ENCODE data around the gene COBLL1. TPM values are rescaled to one million over a fixed set of nuclear protein-coding genes. Genes with fewer than 3 reads are reported as not detected.

Gene COBLL1
- total and polyA plus RNA-seq, 5 donors from 2014 or later: 0.49 to 1.3 TPM; not detected in 3

- Mint-ChIP-seq H3K9me3 (peaks cover 0 to 3% (median 1%) of the 10 kb centered on the region in 7 donors), H3K36me3 (no peaks in the 10 kb centered on the region), H3K27ac (no peak overlapping the region), H3K4me3 (no peak overlapping the region), H3K4me1 (no peaks in the 10 kb centered on the region), H3K27me3 (no peaks in the 10 kb centered on the region)
- no peak overlapping the region for H3K4me3 ChIP-seq (ENCODE audit: low read depth, low read length)
- DNase-seq (no peak), ATAC-seq (ENCODE audit: low read depth in 2 of 2) (no peak)
- no peaks in the 10 kb centered on the region for H3K9me3 ChIP-seq (ENCODE audit: control insufficient read depth in 2 of 2, low read length in 2 of 2)
- H3K36me3 ChIP-seq (ENCODE audit: control insufficient read depth, insufficient read depth, low read length): no peaks in the 10 kb centered on the region
- H3K27me3 ChIP-seq (ENCODE audit: control insufficient read depth, insufficient read depth, low read length): no peaks in the 10 kb centered on the region
- no peaks in the 10 kb centered on the region for H3K4me1 ChIP-seq (ENCODE audit: control insufficient read depth, insufficient read depth, low read length, poor library complexity, severe bottlenecking)
- no peak overlapping the region for H3K27ac ChIP-seq (ENCODE audit: insufficient read depth, low read length, poor library complexity, severe bottlenecking)
Observed at GRCh38 chr2:164690361-164690760, 151.3 kb downstream of the COBLL1 start.

GRCh38 chr2:164688896-164689419 lies 152.7 kb downstream of the COBLL1 start:
- Mint-ChIP-seq H3K4me3 (no peak overlapping the region), H3K4me1 (no peaks in the 10 kb centered on the region), H3K27me3 (no peaks in the 10 kb centered on the region), H3K36me3 (no peaks in the 10 kb centered on the region), H3K9me3 (peaks cover 0 to 5% (median 0%) of the 10 kb centered on the region in 7 donors), H3K27ac (no peak overlapping the region)
- DNase-seq (no peak), ATAC-seq (ENCODE audit: low read depth in 2 of 2) (no peak)
- Histone ChIP-seq H3K4me3 (ENCODE audit: low read depth, low read length) (no peak overlapping the region), H3K4me1 (ENCODE audit: control insufficient read depth, insufficient read depth, low read length, poor library complexity, severe bottlenecking) (no peaks in the 10 kb centered on the region), H3K27me3 (ENCODE audit: control insufficient read depth, insufficient read depth, low read length) (no peaks in the 10 kb centered on the region), H3K27ac (ENCODE audit: insufficient read depth, low read length, poor library complexity, severe bottlenecking) (no peak overlapping the region), H3K36me3 (ENCODE audit: control insufficient read depth, insufficient read depth, low read length) (no peaks in the 10 kb centered on the region), H3K9me3 (ENCODE audit: control insufficient read depth in 2 of 2, low read length in 2 of 2) (no peaks in the 10 kb centered on the region)

- H3K27ac Mint-ChIP-seq: no peak overlapping the region
- H3K4me1 Mint-ChIP-seq: no peaks in the 10 kb centered on the region
- Histone ChIP-seq H3K4me1 (ENCODE audit: control insufficient read depth, insufficient read depth, low read length, poor library complexity, severe bottlenecking) (no peaks in the 10 kb centered on the region), H3K27me3 (ENCODE audit: control insufficient read depth, insufficient read depth, low read length) (no peaks in the 10 kb centered on the region), H3K4me3 (ENCODE audit: low read depth, low read length) (no peak overlapping the region), H3K27ac (ENCODE audit: insufficient read depth, low read length, poor library complexity, severe bottlenecking) (no peak overlapping the region), H3K9me3 (ENCODE audit: control insufficient read depth in 2 of 2, low read length in 2 of 2) (peaks cover 0 to 2% of the 10 kb centered on the region in 2 experiments), H3K36me3 (ENCODE audit: control insufficient read depth, insufficient read depth, low read length) (no peaks in the 10 kb centered on the region)
- no peaks in the 10 kb centered on the region for H3K27me3 Mint-ChIP-seq
- ATAC-seq (ENCODE audit: low read depth in 2 of 2): no peak
- peaks cover 0 to 11% (median 7%) of the 10 kb centered on the region in 7 donors for H3K9me3 Mint-ChIP-seq
- no peak overlapping the region for H3K4me3 Mint-ChIP-seq
- H3K36me3 Mint-ChIP-seq: no peaks in the 10 kb centered on the region
- no peak for DNase-seq
Observed at GRCh38 chr2:164681009-164681408, 160.6 kb downstream of the COBLL1 start.

GRCh38 chr2:164678631-164679149 lies 162.9 kb downstream of the COBLL1 start:
- ATAC-seq (ENCODE audit: low read depth in 2 of 2) (no peak), DNase-seq (no peak)
- H3K4me3 ChIP-seq (ENCODE audit: low read depth, low read length): no peak overlapping the region
- peaks cover 0 to 2% of the 10 kb centered on the region in 2 experiments for H3K9me3 ChIP-seq (ENCODE audit: control insufficient read depth in 2 of 2, low read length in 2 of 2)
- no peaks in the 10 kb centered on the region for H3K27me3 ChIP-seq (ENCODE audit: control insufficient read depth, insufficient read depth, low read length)
- H3K36me3 ChIP-seq (ENCODE audit: control insufficient read depth, insufficient read depth, low read length): no peaks in the 10 kb centered on the region
- no peaks in the 10 kb centered on the region for H3K27me3 Mint-ChIP-seq
- no peak overlapping the region for H3K27ac Mint-ChIP-seq
- H3K36me3 Mint-ChIP-seq: no peaks in the 10 kb centered on the region
- no peak overlapping the region for H3K4me3 Mint-ChIP-seq
- peaks cover 0 to 11% (median 6%) of the 10 kb centered on the region in 7 donors for H3K9me3 Mint-ChIP-seq
- H3K4me1 ChIP-seq (ENCODE audit: control insufficient read depth, insufficient read depth, low read length, poor library complexity, severe bottlenecking): no peaks in the 10 kb centered on the region
- H3K27ac ChIP-seq (ENCODE audit: insufficient read depth, low read length, poor library complexity, severe bottlenecking): no peak overlapping the region
- no peaks in the 10 kb centered on the region for H3K4me1 Mint-ChIP-seq

- Mint-ChIP-seq H3K4me1 (no peaks in the 10 kb centered on the region), H3K4me3 (no peak overlapping the region), H3K36me3 (no peaks in the 10 kb centered on the region), H3K9me3 (peaks cover 0 to 11% (median 4%) of the 10 kb centered on the region in 7 donors), H3K27me3 (no peaks in the 10 kb centered on the region), H3K27ac (no peak overlapping the region)
- Histone ChIP-seq H3K27me3 (ENCODE audit: control insufficient read depth, insufficient read depth, low read length) (no peaks in the 10 kb centered on the region), H3K9me3 (ENCODE audit: control insufficient read depth in 2 of 2, low read length in 2 of 2) (peaks cover 0 to 2% of the 10 kb centered on the region in 2 experiments), H3K4me3 (ENCODE audit: low read depth, low read length) (no peak overlapping the region), H3K36me3 (ENCODE audit: control insufficient read depth, insufficient read depth, low read length) (no peaks in the 10 kb centered on the region), H3K27ac (ENCODE audit: insufficient read depth, low read length, poor library complexity, severe bottlenecking) (no peak overlapping the region), H3K4me1 (ENCODE audit: control insufficient read depth, insufficient read depth, low read length, poor library complexity, severe bottlenecking) (no peaks in the 10 kb centered on the region)
- DNase-seq (no peak), ATAC-seq (ENCODE audit: low read depth in 2 of 2) (no peak)
Observed at GRCh38 chr2:164677733-164678132, 163.9 kb downstream of the COBLL1 start.

GRCh38 chr2:164677271-164677670 lies 164.4 kb downstream of the COBLL1 start:
- Mint-ChIP-seq H3K27ac (no peak overlapping the region), H3K4me3 (no peak overlapping the region), H3K36me3 (no peaks in the 10 kb centered on the region), H3K9me3 (peaks cover 0 to 11% (median 3%) of the 10 kb centered on the region in 7 donors), H3K27me3 (no peaks in the 10 kb centered on the region), H3K4me1 (no peaks in the 10 kb centered on the region)
- Histone ChIP-seq H3K27me3 (ENCODE audit: control insufficient read depth, insufficient read depth, low read length) (no peaks in the 10 kb centered on the region), H3K36me3 (ENCODE audit: control insufficient read depth, insufficient read depth, low read length) (no peaks in the 10 kb centered on the region), H3K4me3 (ENCODE audit: low read depth, low read length) (no peak overlapping the region), H3K4me1 (ENCODE audit: control insufficient read depth, insufficient read depth, low read length, poor library complexity, severe bottlenecking) (no peaks in the 10 kb centered on the region), H3K27ac (ENCODE audit: insufficient read depth, low read length, poor library complexity, severe bottlenecking) (no peak overlapping the region), H3K9me3 (ENCODE audit: control insufficient read depth in 2 of 2, low read length in 2 of 2) (peaks cover 0 to 2% of the 10 kb centered on the region in 2 experiments)
- ATAC-seq (ENCODE audit: low read depth in 2 of 2) (no peak), DNase-seq (no peak)

- ATAC-seq (ENCODE audit: low read depth in 2 of 2): no peak
- H3K27ac Mint-ChIP-seq: no peak overlapping the region
Observed at GRCh38 chr2:164675687-164676086, 165.9 kb downstream of the COBLL1 start.

GRCh38 chr2:164675027-164675426 lies 166.6 kb downstream of the COBLL1 start:
- Histone ChIP-seq H3K4me3 (ENCODE audit: low read depth, low read length) (no peak overlapping the region), H3K9me3 (ENCODE audit: control insufficient read depth in 2 of 2, low read length in 2 of 2) (peaks cover 0 to 2% of the 10 kb centered on the region in 2 experiments), H3K27me3 (ENCODE audit: control insufficient read depth, insufficient read depth, low read length) (no peaks in the 10 kb centered on the region), H3K36me3 (ENCODE audit: control insufficient read depth, insufficient read depth, low read length) (no peaks in the 10 kb centered on the region), H3K27ac (ENCODE audit: insufficient read depth, low read length, poor library complexity, severe bottlenecking) (no peak overlapping the region), H3K4me1 (ENCODE audit: control insufficient read depth, insufficient read depth, low read length, poor library complexity, severe bottlenecking) (no peaks in the 10 kb centered on the region)
- Mint-ChIP-seq H3K27ac (no peak overlapping the region), H3K4me3 (no peak overlapping the region), H3K4me1 (no peaks in the 10 kb centered on the region), H3K9me3 (peaks cover 0 to 16% (median 3%) of the 10 kb centered on the region in 7 donors), H3K27me3 (no peaks in the 10 kb centered on the region), H3K36me3 (no peaks in the 10 kb centered on the region)
- ATAC-seq (ENCODE audit: low read depth in 2 of 2): no peak
- DNase-seq: no peak

More at GRCh38 chr2:164675687-164676086, 165.9 kb downstream of the COBLL1 start:
- no peaks in the 10 kb centered on the region for H3K27me3 ChIP-seq (ENCODE audit: control insufficient read depth, insufficient read depth, low read length)
- peaks cover 0 to 2% of the 10 kb centered on the region in 2 experiments for H3K9me3 ChIP-seq (ENCODE audit: control insufficient read depth in 2 of 2, low read length in 2 of 2)
- no peak overlapping the region for H3K4me3 ChIP-seq (ENCODE audit: low read depth, low read length)
- H3K9me3 Mint-ChIP-seq: peaks cover 0 to 12% (median 3%) of the 10 kb centered on the region in 7 donors
- no peak for DNase-seq
- H3K27ac ChIP-seq (ENCODE audit: insufficient read depth, low read length, poor library complexity, severe bottlenecking): no peak overlapping the region
- H3K4me3 Mint-ChIP-seq: no peak overlapping the region
- H3K4me1 ChIP-seq (ENCODE audit: control insufficient read depth, insufficient read depth, low read length, poor library complexity, severe bottlenecking): no peaks in the 10 kb centered on the region
- H3K4me1 Mint-ChIP-seq: no peaks in the 10 kb centered on the region
- no peaks in the 10 kb centered on the region for H3K36me3 ChIP-seq (ENCODE audit: control insufficient read depth, insufficient read depth, low read length)
- H3K27me3 Mint-ChIP-seq: no peaks in the 10 kb centered on the region
- no peaks in the 10 kb centered on the region for H3K36me3 Mint-ChIP-seq
